ENCODE results near the gene RPH3AL.

DNA sequence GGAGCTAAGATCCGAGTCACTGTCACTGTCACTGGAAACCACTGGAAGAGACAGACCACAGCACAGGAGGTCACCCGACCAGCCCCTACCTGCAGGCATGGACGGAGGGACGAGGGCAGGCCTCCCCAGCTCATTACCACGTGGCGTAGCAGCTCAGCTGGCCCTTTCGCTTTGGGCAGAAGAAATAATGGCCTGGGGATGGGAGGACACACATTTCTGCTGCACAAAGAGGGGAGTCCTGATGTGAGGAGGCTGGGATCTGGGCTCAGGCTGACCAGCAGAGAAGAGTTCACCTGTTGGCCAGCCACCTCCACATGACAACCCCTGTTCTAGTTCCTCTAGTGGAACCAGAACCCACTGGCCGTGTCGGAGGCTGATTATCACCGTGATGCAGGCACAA is 132.9 kb downstream of the RPH3AL start:
- no peak for TF ChIP-seq TAF1 (IDR thresholded peaks at IDR 0.05; ENCODE audit: low read depth)
- TF ChIP-seq, protein P1, sequence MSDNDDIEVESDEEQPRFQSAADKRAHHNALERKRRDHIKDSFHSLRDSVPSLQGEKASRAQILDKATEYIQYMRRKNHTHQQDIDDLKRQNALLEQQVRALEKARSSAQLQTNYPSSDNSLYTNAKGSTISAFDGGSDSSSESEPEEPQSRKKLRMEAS (IDR thresholded peaks at IDR 0.05), result no peak
- no peak for TF ChIP-seq FOXM1 (IDR thresholded peaks at IDR 0.05; ENCODE audit: borderline replicate concordance, low read depth)
- TF ChIP-seq RAD21 (IDR thresholded peaks at IDR 0.05; ENCODE audit: low read depth), result no peak
- TF ChIP-seq, protein P2, sequence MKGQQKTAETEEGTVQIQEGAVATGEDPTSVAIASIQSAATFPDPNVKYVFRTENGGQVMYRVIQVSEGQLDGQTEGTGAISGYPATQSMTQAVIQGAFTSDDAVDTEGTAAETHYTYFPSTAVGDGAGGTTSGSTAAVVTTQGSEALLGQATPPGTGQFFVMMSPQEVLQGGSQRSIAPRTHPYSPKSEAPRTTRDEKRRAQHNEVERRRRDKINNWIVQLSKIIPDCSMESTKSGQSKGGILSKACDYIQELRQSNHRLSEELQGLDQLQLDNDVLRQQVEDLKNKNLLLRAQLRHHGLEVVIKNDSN (IDR thresholded peaks at IDR 0.05), result no peak
- no peak for TF ChIP-seq EP300 (IDR thresholded peaks at IDR 0.05; ENCODE audit: borderline replicate concordance)
- no peak for TF ChIP-seq TCF12 (IDR thresholded peaks at IDR 0.05; ENCODE audit: low read depth)
- no peak for TF ChIP-seq TEAD4 (IDR thresholded peaks at IDR 0.05)
- no peak for TF ChIP-seq CREB1 (IDR thresholded peaks at IDR 0.05; ENCODE audit: low read depth)
- no peak for TF ChIP-seq YY1 (IDR thresholded peaks at IDR 0.05; ENCODE audit: low read depth)
- TF ChIP-seq, protein P3, sequence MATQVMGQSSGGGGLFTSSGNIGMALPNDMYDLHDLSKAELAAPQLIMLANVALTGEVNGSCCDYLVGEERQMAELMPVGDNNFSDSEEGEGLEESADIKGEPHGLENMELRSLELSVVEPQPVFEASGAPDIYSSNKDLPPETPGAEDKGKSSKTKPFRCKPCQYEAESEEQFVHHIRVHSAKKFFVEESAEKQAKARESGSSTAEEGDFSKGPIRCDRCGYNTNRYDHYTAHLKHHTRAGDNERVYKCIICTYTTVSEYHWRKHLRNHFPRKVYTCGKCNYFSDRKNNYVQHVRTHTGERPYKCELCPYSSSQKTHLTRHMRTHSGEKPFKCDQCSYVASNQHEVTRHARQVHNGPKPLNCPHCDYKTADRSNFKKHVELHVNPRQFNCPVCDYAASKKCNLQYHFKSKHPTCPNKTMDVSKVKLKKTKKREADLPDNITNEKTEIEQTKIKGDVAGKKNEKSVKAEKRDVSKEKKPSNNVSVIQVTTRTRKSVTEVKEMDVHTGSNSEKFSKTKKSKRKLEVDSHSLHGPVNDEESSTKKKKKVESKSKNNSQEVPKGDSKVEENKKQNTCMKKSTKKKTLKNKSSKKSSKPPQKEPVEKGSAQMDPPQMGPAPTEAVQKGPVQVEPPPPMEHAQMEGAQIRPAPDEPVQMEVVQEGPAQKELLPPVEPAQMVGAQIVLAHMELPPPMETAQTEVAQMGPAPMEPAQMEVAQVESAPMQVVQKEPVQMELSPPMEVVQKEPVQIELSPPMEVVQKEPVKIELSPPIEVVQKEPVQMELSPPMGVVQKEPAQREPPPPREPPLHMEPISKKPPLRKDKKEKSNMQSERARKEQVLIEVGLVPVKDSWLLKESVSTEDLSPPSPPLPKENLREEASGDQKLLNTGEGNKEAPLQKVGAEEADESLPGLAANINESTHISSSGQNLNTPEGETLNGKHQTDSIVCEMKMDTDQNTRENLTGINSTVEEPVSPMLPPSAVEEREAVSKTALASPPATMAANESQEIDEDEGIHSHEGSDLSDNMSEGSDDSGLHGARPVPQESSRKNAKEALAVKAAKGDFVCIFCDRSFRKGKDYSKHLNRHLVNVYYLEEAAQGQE (IDR thresholded peaks at IDR 0.05; ENCODE audit: low read depth), result no peak
- TF ChIP-seq CEBPB (IDR thresholded peaks at IDR 0.05), result no peak
- no peak for TF ChIP-seq NFIC (IDR thresholded peaks at IDR 0.05)
- no peak for TF ChIP-seq EGR1 (IDR thresholded peaks at IDR 0.05)

Measured in Ishikawa (cell line).